Loucy (cell line): Measurements from ENCODE around the gene LMTK3.

Experiments
- CTCF ChIP-seq: fragments of 200-600 bp; sonication (generic); conservative IDR thresholded peaks from 2 replicates; pipeline ENCODE4 v1.5.1; 2014; ENCODE audit warnings: mild to moderate bottlenecking, antibody characterized with exemption, low read length
- EZH2phosphoT487 ChIP-seq: fragments of 200-600 bp; IDR thresholded peaks from 2 replicates; pipeline ENCODE4 v1.6.1; 2018; ENCODE audit warnings: antibody characterized with exemption, mild to moderate bottlenecking, moderate library complexity, borderline replicate concordance

- TF ChIP-seq CTCF (no peak), EZH2phosphoT487 (no peak)
These were observed 54.8 kb downstream of the LMTK3 start for GRCh38 chr19:48456864-48457263.
